ENCODE measurements around the gene ISCA1. TPM values are rescaled to one million over a fixed set of nuclear protein-coding genes. Genes with fewer than 3 reads are reported as not detected.
"Not testable (repeated sequence)": the region's sequence is repeated elsewhere in the genome, so short reads cannot be mapped to it uniquely, and the experiment has no call there.

The ISCA1 gene
- total RNA-seq, 4 donors from 2014 or later: 43.3 to 81.2 (median 57.6) TPM

GRCh38 chr9:86318187-86318586 lies 35.8 kb upstream of the ISCA1 start:
- no peaks in the 10 kb centered on the region for H3K27me3 ChIP-seq
- no peak overlapping the region for H3K4me3 ChIP-seq
- H3K4me1 ChIP-seq: no peaks in the 10 kb centered on the region
- peaks cover 7 to 100% of the 10 kb centered on the region in 2 donors for H3K36me3 ChIP-seq
- WGBS, 2 donors (ENCODE audit: low coverage in 1 of 2): 87 to 100% methylated on average over 4 of the region's 4 CpGs
- H3K27ac ChIP-seq: no peak overlapping the region
- H3K9me3 ChIP-seq: no peaks in the 10 kb centered on the region
- no peak for ATAC-seq
- TF ChIP-seq, protein P1, sequence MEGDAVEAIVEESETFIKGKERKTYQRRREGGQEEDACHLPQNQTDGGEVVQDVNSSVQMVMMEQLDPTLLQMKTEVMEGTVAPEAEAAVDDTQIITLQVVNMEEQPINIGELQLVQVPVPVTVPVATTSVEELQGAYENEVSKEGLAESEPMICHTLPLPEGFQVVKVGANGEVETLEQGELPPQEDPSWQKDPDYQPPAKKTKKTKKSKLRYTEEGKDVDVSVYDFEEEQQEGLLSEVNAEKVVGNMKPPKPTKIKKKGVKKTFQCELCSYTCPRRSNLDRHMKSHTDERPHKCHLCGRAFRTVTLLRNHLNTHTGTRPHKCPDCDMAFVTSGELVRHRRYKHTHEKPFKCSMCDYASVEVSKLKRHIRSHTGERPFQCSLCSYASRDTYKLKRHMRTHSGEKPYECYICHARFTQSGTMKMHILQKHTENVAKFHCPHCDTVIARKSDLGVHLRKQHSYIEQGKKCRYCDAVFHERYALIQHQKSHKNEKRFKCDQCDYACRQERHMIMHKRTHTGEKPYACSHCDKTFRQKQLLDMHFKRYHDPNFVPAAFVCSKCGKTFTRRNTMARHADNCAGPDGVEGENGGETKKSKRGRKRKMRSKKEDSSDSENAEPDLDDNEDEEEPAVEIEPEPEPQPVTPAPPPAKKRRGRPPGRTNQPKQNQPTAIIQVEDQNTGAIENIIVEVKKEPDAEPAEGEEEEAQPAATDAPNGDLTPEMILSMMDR (IDR thresholded peaks at IDR 0.05): no peak
- TF ChIP-seq POLR2AphosphoS5 (IDR thresholded peaks at IDR 0.05): no peak
- no peak for TF ChIP-seq EP300 (IDR thresholded peaks at IDR 0.05)
- TF ChIP-seq POLR2A (IDR thresholded peaks at IDR 0.05): no peak

DNA sequence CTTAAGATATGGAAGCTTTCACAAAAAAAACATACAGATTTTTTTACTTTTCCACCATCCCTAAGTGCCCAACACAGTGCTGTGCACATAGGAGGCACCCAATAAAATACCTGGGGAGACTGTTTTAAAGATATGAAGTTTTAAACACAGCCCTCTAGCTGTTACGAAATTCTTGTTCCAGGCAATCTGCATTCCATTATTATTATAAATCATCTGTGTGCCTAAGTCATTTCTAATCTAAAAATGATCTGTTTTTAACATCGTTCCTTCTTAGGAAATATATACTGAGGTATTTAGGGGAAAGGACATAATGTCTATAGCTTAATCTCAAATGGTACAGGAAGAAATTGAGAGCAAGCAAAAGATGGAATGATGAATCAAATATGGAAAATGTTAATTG lies 32.7 kb upstream of the ISCA1 start:
- H3K36me3 ChIP-seq: peaks cover 7 to 94% of the 10 kb centered on the region in 2 donors
- no peaks in the 10 kb centered on the region for H3K4me1 ChIP-seq
- no peak overlapping the region for H3K27ac ChIP-seq
- WGBS, 2 donors (ENCODE audit: low coverage in 1 of 2): 31 to 51% methylated on average over 2 of the region's 2 CpGs
- H3K27me3 ChIP-seq: no peaks in the 10 kb centered on the region
- H3K9me3 ChIP-seq: no peaks in the 10 kb centered on the region
- TF ChIP-seq, protein P1 (IDR thresholded peaks at IDR 0.05): no peak
- TF ChIP-seq POLR2AphosphoS5 (IDR thresholded peaks at IDR 0.05) (no peak), POLR2A (IDR thresholded peaks at IDR 0.05) (no peak), EP300 (IDR thresholded peaks at IDR 0.05) (no peak)
- H3K4me3 ChIP-seq: no peak overlapping the region
- no peak for ATAC-seq

DNA sequence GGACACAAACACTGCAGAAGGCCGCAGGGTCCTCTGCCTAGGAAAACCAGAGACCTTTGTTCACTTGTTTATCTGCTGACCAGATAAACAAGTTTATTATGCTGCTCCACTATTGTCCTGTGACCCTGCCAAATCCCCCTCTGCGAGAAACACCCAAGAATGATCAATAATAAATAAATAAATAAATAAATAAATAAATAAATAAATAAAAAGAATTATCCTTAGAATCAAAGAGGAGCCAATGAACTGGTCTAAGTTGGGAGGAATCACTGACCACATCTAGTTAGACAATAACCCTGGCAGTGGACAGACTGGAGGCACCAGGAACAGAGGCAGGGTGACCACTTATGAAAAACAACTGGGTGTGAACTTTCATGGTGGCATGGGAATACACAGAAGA lies 30.6 kb upstream of the ISCA1 start:
- not testable (repeated sequence) for H3K4me3 ChIP-seq, H3K27ac ChIP-seq, H3K27me3 ChIP-seq, H3K4me1 ChIP-seq, H3K9me3 ChIP-seq, ATAC-seq
- H3K36me3 ChIP-seq: peaks cover 0 to 94% of the 10 kb centered on the region in 2 donors
- no CpG with 5 or more reads among the region's 2 CpGs for WGBS, 2 donors (ENCODE audit: low coverage in 1 of 2)

GRCh38 chr9:86308687-86309086 lies 26.3 kb upstream of the ISCA1 start:
- no peak for TF ChIP-seq EP300 (IDR thresholded peaks at IDR 0.05)
- WGBS, 2 donors (ENCODE audit: low coverage in 1 of 2): 54 to 71% methylated on average over 1 of the region's 1 CpG

DNA sequence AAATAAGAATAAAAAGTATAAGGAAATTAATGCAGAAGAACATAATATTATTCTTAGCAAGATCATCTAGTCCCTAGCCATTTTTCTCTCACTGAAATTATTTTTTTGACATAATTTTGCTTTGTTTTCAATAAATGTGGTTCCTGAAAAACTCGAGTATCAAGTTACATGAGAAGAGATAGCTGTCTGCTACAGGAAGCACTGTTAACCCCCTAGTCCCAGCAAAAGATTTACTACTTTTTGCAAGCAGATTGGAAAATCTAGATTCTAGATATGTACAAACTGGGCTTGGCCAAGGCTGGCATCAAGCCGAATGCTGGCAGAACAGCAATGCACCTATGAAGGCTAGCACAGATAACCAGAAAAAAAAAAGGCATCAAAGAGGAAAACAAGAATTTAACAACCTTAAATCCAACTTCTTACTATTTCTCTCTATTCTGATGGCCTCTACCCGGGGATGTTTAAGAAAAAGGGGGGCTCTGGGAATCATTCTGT lies 21.9 kb upstream of the ISCA1 start:
- TF ChIP-seq POLR2A (IDR thresholded peaks at IDR 0.05) (no peak), EP300 (IDR thresholded peaks at IDR 0.05) (no peak)
- 20 to 45% methylated on average over 2 to 3 of the region's 3 CpGs for WGBS, 2 donors (ENCODE audit: low coverage in 1 of 2)
- no peak for ATAC-seq
- Histone ChIP-seq H3K4me3 (no peak overlapping the region), H3K9me3 (no peaks in the 10 kb centered on the region), H3K4me1 (no peaks in the 10 kb centered on the region), H3K36me3 (peaks cover 14 to 100% of the 10 kb centered on the region in 2 donors), H3K27ac (no peak overlapping the region), H3K27me3 (no peaks in the 10 kb centered on the region)

More at GRCh38 chr9:86308687-86309086, 26.3 kb upstream of the ISCA1 start:
- H3K36me3 ChIP-seq: peaks cover 3 to 94% of the 10 kb centered on the region in 2 donors
- ATAC-seq: no peak
- H3K4me1 ChIP-seq: no peaks in the 10 kb centered on the region
- no peaks in the 10 kb centered on the region for H3K9me3 ChIP-seq
- H3K27me3 ChIP-seq: no peaks in the 10 kb centered on the region
- no peak overlapping the region for H3K27ac ChIP-seq
- H3K4me3 ChIP-seq: no peak overlapping the region

DNA sequence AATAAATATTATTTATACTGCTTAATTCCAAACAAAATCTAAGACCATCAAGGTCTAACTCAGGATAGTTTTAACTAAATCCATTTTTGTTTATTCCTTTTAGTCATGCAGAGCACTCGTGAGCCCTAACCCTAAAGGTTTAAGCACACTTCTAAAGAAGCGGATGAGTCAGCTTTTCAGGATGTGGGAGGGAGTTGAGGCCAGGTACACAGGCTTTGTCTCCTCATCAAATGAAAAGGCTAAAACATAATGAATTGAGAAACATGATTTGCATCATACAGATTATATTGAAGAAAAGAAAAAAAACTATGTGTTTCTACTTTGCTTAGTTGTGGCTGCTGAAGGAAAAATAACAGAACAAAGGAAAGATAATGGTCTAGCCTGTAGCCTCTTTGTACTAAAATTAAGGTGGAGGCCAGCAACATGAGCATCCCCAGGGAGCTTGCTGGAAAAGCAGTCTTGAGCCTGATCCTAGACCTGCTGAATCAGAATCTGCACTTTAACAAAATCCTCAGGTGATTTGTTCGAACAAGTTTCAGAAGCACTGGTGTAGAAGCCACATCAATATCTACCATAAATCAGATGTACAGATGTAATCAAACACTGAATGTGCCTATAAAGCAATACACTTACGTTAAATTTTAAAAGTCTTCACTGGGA lies 21.1 kb upstream of the ISCA1 start:
- ATAC-seq: no peak
- TF ChIP-seq POLR2AphosphoS5 (IDR thresholded peaks at IDR 0.05) (no peak), POLR2A (IDR thresholded peaks at IDR 0.05) (no peak), EP300 (IDR thresholded peaks at IDR 0.05) (no peak)
- TF ChIP-seq, protein P1 (IDR thresholded peaks at IDR 0.05): no peak
- WGBS, 2 donors (ENCODE audit: low coverage in 1 of 2): 69 to 74% methylated on average over 3 to 4 of the region's 4 CpGs

More for the DNA sequence above, 21.1 kb upstream of the ISCA1 start:
- Histone ChIP-seq H3K27ac (no peak overlapping the region), H3K4me1 (no peaks in the 10 kb centered on the region), H3K4me3 (no peak overlapping the region), H3K36me3 (peaks cover 14 to 100% of the 10 kb centered on the region in 2 donors), H3K9me3 (no peaks in the 10 kb centered on the region), H3K27me3 (no peaks in the 10 kb centered on the region)
